GM23248 (cell line): ENCODE data around the gene CTDSP1. TPM values are rescaled to one million over a fixed set of nuclear protein-coding genes. Genes with fewer than 3 reads are reported as not detected.

ENCODE experiments used
- DNase-seq: peaks from one replicate; pipeline ENCODE4 v3.0.0-alpha.2; 2015
- H2AFZ ChIP-seq: fragments of 200-600 bp; sonication (generic); 2 replicates; pipeline ENCODE4 v1.6.1; 2016; ENCODE audit warnings: antibody characterized with exemption
- H3F3A ChIP-seq: fragments of 200-600 bp; sonication (generic); 2 replicates; pipeline ENCODE4 v1.6.1; 2016; ENCODE audit warnings: mild to moderate bottlenecking, antibody characterized with exemption, mixed run types; ENCODE audit not compliant: insufficient read depth
- H3K27ac ChIP-seq: fragments of 200-600 bp; sonication (generic); 2 replicates; pipeline ENCODE4 v1.5.1; 2016; ENCODE audit warnings: mild to moderate bottlenecking
- H3K27me3 ChIP-seq: fragments of 200-600 bp; sonication (generic); replicated peaks from 2 replicates; pipeline ENCODE4 v1.6.1; 2016; ENCODE audit warnings: mild to moderate bottlenecking; ENCODE audit not compliant: insufficient read depth
- H3K36me3 ChIP-seq: fragments of 200-600 bp; sonication (generic); 2 replicates; pipeline ENCODE4 v1.6.1; 2016; ENCODE audit warnings: low read depth, mild to moderate bottlenecking
- H3K4me1 ChIP-seq: fragments of 200-600 bp; sonication (generic); 2 replicates; pipeline ENCODE4 v1.6.1; 2016; ENCODE audit warnings: mild to moderate bottlenecking; ENCODE audit not compliant: insufficient read depth
- H3K4me2 ChIP-seq: fragments of 200-600 bp; sonication (generic); one replicate; pipeline ENCODE4 v1.6.1; 2016; ENCODE audit warnings: mild to moderate bottlenecking; ENCODE audit not compliant: unreplicated experiment
- H3K4me3 ChIP-seq: fragments of 200-600 bp; sonication (generic); 2 replicates; pipeline ENCODE4 v1.5.1; 2016; ENCODE audit warnings: mild to moderate bottlenecking
- H3K79me2 ChIP-seq: fragments of 200-600 bp; sonication (generic); 2 replicates; pipeline ENCODE4 v1.6.1; 2016; ENCODE audit warnings: mild to moderate bottlenecking; ENCODE audit not compliant: insufficient read depth
- H3K9ac ChIP-seq: fragments of 200-600 bp; sonication (generic); 2 replicates; pipeline ENCODE4 v1.6.1; 2016; ENCODE audit warnings: mild to moderate bottlenecking
- H3K9me2 ChIP-seq: fragments of 200-600 bp; sonication (generic); 2 replicates; pipeline ENCODE4 v1.6.1; 2016; ENCODE audit warnings: mixed run types, mild to moderate bottlenecking, moderate library complexity; ENCODE audit not compliant: insufficient read depth
- H3K9me3 ChIP-seq: fragments of 200-600 bp; sonication (generic); one replicate; pipeline ENCODE4 v1.6.1; 2017; ENCODE audit warnings: low read depth
- H4K20me1 ChIP-seq: fragments of 200-600 bp; sonication (generic); 2 replicates; pipeline ENCODE4 v1.6.0; 2016; ENCODE audit not compliant: insufficient read depth
- EZH2 ChIP-seq: fragments of 200-600 bp; sonication (generic); IDR thresholded peaks from 2 replicates; pipeline ENCODE4 v1.6.1; 2018; ENCODE audit warnings: antibody characterized with exemption, mild to moderate bottlenecking; ENCODE audit not compliant: insufficient read depth, poor library complexity, severe bottlenecking
- EZH2phosphoT487 ChIP-seq: fragments of 200-600 bp; sonication (generic); IDR thresholded peaks from 2 replicates; pipeline ENCODE4 v1.6.1; 2018; ENCODE audit warnings: antibody characterized with exemption, moderate library complexity, mild to moderate bottlenecking, low read depth; ENCODE audit not compliant: insufficient read depth
- WGBS, 2 experiments: methylation state at CpG; one replicate each; pipeline ENCODE4 v1.1.6; 2015 to 2017; ENCODE audit warnings: low lambda C conversion rate in 2 of 2, low coverage in 1 of 2; ENCODE audit errors: missing lambda C conversion rate in 2 of 2; 5-methylcytosine and 5-hydroxymethylcytosine counted together
- in situ Hi-C: fragments of 300-500 bp; cut with MboI; formaldehyde crosslinking; loops from 2 replicates; pipeline ENCODE4 v1.15.0; 2020
- polyA plus RNA-seq: library from polyadenylated mRNA; unstranded; fragments of >200 nt; fragmentation: Nextera tagmentation; extraction: Ambion mirVana; gene quantifications from 2 replicates; pipeline ENCODE4 v1.2.1, GENCODE V29; 2016
- total RNA-seq: library from RNA; depleted of rRNA; stranded (reverse); fragments of >200 nt; shearing (Covaris generic); gene quantifications from 2 replicates; pipeline ENCODE4 v1.2.3, GENCODE V29; 2014

Gene CTDSP1
- total and polyA plus RNA-seq, 2 experiments from 2014 or later: 28.5 to 119 TPM

DNA sequence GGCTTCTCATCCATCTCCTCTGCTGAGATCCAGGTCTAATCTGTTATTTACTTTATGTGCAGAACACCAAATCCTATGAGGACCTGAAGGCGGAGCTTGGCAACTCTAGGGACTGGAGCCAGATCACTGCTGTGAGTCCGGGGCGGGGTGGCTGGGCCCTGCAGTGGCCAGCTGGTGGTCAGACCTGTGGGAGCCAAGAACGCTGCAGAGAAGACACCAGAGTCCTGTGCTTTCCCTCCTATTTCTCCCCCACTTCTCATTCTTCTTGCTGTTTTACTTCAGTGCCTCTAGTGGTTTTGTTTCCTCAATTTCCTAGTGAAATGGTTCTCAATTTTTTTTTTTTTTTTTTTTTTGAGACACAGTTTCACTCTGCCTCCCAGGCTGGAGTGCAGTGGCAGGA is 38.9 kb downstream of the CTDSP1 start:
- no peaks in the 10 kb centered on the region for H3K27me3 ChIP-seq
- in situ Hi-C loops: no loop called here
- no peaks in the 10 kb centered on the region for H3K9me3 ChIP-seq
- no peaks in the 10 kb centered on the region for H3K4me1 ChIP-seq
- H3K27ac ChIP-seq: no peak overlapping the region
- H3K9ac ChIP-seq: no peak overlapping the region
- H4K20me1 ChIP-seq: no peaks in the 10 kb centered on the region
- H3K79me2 ChIP-seq: no peaks in the 10 kb centered on the region
- H3K9me2 ChIP-seq: no peaks in the 10 kb centered on the region
- no peak for TF ChIP-seq EZH2
- TF ChIP-seq EZH2phosphoT487: no peak
- no peak for DNase-seq
- no peaks in the 10 kb centered on the region for H3K36me3 ChIP-seq
- no peak overlapping the region for H3K4me3 ChIP-seq
- 74 to 77% methylated on average over 4 of the region's 4 CpGs for WGBS, 2 experiments
- H2AFZ ChIP-seq: no peak overlapping the region
- H3F3A ChIP-seq: no peaks in the 10 kb centered on the region
- no peak overlapping the region for H3K4me2 ChIP-seq

DNA sequence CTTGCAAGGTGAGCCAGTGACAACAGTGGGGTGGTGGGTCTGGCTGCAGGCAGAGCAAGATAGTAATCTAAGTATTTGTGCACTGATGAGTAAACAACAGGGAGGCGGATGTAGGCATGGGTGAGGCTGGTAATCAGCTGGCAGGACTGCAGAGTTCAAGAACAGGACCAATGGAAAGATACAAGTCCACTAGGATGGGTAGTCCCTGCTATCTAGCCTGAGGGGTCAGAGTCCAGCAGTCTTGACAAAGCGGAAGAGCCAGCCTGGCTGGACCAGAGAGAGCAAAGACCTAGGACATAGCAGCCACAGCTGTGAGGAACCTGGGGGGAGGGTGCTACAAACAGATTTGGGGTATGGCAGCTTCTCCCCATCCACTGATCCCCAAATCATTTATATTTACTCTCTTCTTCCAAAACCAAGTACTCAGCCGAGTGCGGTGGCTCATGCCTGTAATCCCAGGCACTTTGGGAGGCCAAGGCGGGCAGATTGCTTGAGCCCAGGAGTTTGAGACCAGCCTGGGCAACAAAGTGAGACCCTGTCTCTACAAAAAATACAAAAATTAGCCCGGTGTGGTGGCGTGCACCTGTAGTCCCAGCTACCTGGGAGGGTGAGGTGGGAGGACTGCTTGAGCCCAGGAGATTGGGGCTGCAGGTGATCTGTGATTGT is 45.2 kb downstream of the CTDSP1 start:
- no peak for TF ChIP-seq EZH2phosphoT487
- no peak for TF ChIP-seq EZH2
- Histone ChIP-seq H3K4me2 (no peak overlapping the region), H3K9ac (no peak overlapping the region), H3K79me2 (no peaks in the 10 kb centered on the region), H3K27me3 (no peaks in the 10 kb centered on the region), H2AFZ (no peak overlapping the region), H3K4me1 (no peaks in the 10 kb centered on the region), H3K36me3 (peaks cover 3% of the 10 kb centered on the region; the same call in 1 of the 2 replicates), H3K27ac (no peak overlapping the region), H4K20me1 (no peaks in the 10 kb centered on the region), H3K4me3 (no peak overlapping the region), H3F3A (no peaks in the 10 kb centered on the region; the same call in 1 of the 2 replicates), H3K9me2 (no peaks in the 10 kb centered on the region), H3K9me3 (no peaks in the 10 kb centered on the region)
- in situ Hi-C loops: no loop called here
- 94 to 97% methylated on average over 7 of the region's 7 CpGs for WGBS, 2 experiments
- no peak for DNase-seq

DNA sequence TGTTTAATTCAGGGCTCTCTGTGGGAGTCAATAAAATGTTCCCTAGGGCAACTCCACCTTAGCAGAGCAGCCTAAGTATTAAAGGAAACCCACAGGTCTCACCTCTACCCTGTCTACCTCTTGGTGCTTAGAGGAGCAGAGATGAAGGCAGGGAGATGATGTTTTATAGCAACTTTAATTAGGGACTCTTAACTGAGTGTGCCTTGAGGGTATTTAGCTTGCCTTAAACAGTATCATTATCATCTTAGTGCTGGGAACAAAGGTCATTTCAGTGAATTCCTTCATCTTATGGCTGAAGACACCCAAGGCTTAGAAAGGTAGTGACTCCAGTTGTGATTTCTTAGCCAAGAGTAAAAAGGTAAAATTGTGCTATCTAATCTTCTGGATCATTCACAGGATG is 45.9 kb downstream of the CTDSP1 start:
- in situ Hi-C loops: no loop called here
- Histone ChIP-seq H3K36me3 (peaks cover 5% of the 10 kb centered on the region; the same call in 1 of the 2 replicates), H3K27me3 (no peaks in the 10 kb centered on the region), H3K9me2 (no peaks in the 10 kb centered on the region), H4K20me1 (no peaks in the 10 kb centered on the region), H3K4me2 (no peak overlapping the region), H3K27ac (no peak overlapping the region), H2AFZ (no peak overlapping the region), H3K4me3 (no peak overlapping the region), H3K9me3 (no peaks in the 10 kb centered on the region), H3K4me1 (no peaks in the 10 kb centered on the region), H3K9ac (no peak overlapping the region), H3K79me2 (no peaks in the 10 kb centered on the region), H3F3A (no peaks in the 10 kb centered on the region; the same call in 1 of the 2 replicates)
- no peak for DNase-seq
- no peak for TF ChIP-seq EZH2phosphoT487
- TF ChIP-seq EZH2: no peak

DNA sequence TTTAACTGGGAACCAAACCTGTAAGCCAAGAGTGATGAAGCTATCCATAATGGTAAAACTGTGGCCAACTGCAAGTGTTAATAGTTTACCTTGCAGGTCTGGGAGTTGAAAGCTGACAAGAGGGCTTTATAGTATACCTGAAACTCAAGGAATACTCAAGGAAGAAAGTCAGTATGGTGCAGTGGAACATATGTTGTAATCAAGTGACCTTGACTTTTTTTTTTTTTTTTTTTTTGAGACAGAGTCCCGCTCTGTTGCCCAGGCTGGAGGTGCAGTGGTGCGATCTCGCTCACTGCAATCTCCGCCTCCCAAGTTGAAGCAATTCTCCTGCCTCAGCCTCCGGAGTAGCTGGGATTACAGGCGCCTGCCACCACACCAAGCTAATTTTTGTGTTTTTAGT is 46.9 kb downstream of the CTDSP1 start:
- Histone ChIP-seq H3K79me2 (no peaks in the 10 kb centered on the region), H3K9ac (no peak overlapping the region), H4K20me1 (no peaks in the 10 kb centered on the region), H3K4me2 (no peak overlapping the region), H3K27me3 (no peaks in the 10 kb centered on the region), H3K27ac (no peak overlapping the region), H3K4me3 (no peak overlapping the region), H3K9me2 (no peaks in the 10 kb centered on the region), H3F3A (no peaks in the 10 kb centered on the region; the same call in 1 of the 2 replicates), H3K36me3 (peaks cover 5% of the 10 kb centered on the region; the same call in 1 of the 2 replicates), H3K9me3 (no peaks in the 10 kb centered on the region), H2AFZ (no peak overlapping the region), H3K4me1 (no peaks in the 10 kb centered on the region)
- in situ Hi-C loops: no loop called here
- no peak for DNase-seq
- TF ChIP-seq EZH2phosphoT487: no peak
- WGBS, 2 experiments: 90 to 99% methylated on average over 6 of the region's 6 CpGs
